OCI-LY1 (cell line): ENCODE measurements around the gene PRKCH.
A peak's percentile ranks its signal among the peaks of the same experiment; 100 is the strongest.

Source experiments
- H2AFZ ChIP-seq: fragments of 200-600 bp; sonication (generic), shearing (Covaris generic); 2 replicates; pipeline ENCODE4 v1.6.0; 2014; ENCODE audit warnings: antibody characterized with exemption, mild to moderate bottlenecking, low read length
- H3F3A ChIP-seq: fragments of 200-600 bp; sonication (generic), shearing (Covaris generic); 2 replicates; pipeline ENCODE4 v1.6.0; 2014; ENCODE audit warnings: mild to moderate bottlenecking, antibody characterized with exemption, low read length, moderate library complexity; ENCODE audit not compliant: insufficient read depth
- H3K27ac ChIP-seq: fragments of 200-600 bp; sonication (generic); 2 replicates; pipeline ENCODE4 v1.5.1; 2014; ENCODE audit warnings: low read length, mixed run types, mild to moderate bottlenecking, low read depth; ENCODE audit not compliant: poor library complexity, severe bottlenecking
- H3K27me3 ChIP-seq: fragments of 200-600 bp; sonication (generic); 2 replicates; pipeline ENCODE4 v1.6.0; 2014; ENCODE audit warnings: antibody characterized with exemption, mild to moderate bottlenecking, low read length, moderate library complexity; ENCODE audit not compliant: insufficient read depth
- H3K36me3 ChIP-seq: fragments of 200-600 bp; sonication (generic); 2 replicates; pipeline ENCODE4 v1.6.1; 2014; ENCODE audit warnings: mild to moderate bottlenecking, antibody characterized with exemption, low read length, moderate library complexity, mixed read lengths; ENCODE audit not compliant: insufficient read depth
- H3K4me1 ChIP-seq: fragments of 200-600 bp; sonication (generic); 2 replicates; pipeline ENCODE4 v1.5.1; 2014; ENCODE audit warnings: mild to moderate bottlenecking, low read length, moderate library complexity; ENCODE audit not compliant: insufficient read depth, severe bottlenecking
- H3K4me2 ChIP-seq: fragments of 200-600 bp; sonication (generic), shearing (Covaris generic); 2 replicates; pipeline ENCODE4 v1.6.1; 2014; ENCODE audit warnings: low read length
- H3K4me3 ChIP-seq: fragments of 200-600 bp; sonication (generic); 2 replicates; pipeline ENCODE4 v1.5.1; 2014; ENCODE audit warnings: low read length, low read depth, mild to moderate bottlenecking, mixed read lengths; ENCODE audit not compliant: poor library complexity, severe bottlenecking
- H3K79me2 ChIP-seq: fragments of 200-600 bp; shearing (Covaris generic); 2 replicates; pipeline ENCODE4 v1.6.1; 2016; ENCODE audit warnings: mixed run types, low read length, mixed read lengths; ENCODE audit not compliant: insufficient read depth
- H3K9ac ChIP-seq: fragments of 200-600 bp; sonication (generic), shearing (Covaris generic); 2 replicates; pipeline ENCODE4 v1.6.1; 2014; ENCODE audit warnings: mild to moderate bottlenecking, low read length, mixed read lengths
- H3K9me2 ChIP-seq: fragments of 200-600 bp; sonication (generic), shearing (Covaris generic); 2 replicates; pipeline ENCODE4 v1.6.1; 2014; ENCODE audit warnings: low read depth, mild to moderate bottlenecking, low read length, mixed read lengths
- H3K9me3 ChIP-seq: fragments of 200-600 bp; shearing (Covaris generic); 2 replicates; pipeline ENCODE4 v1.6.1; 2014; ENCODE audit warnings: low read length, mixed read lengths
- H4K20me1 ChIP-seq: fragments of 200-600 bp; sonication (generic), shearing (Covaris generic); 2 replicates; pipeline ENCODE4 v1.6.0; 2016; ENCODE audit warnings: mild to moderate bottlenecking, low read length; ENCODE audit not compliant: insufficient read depth
- CTCF ChIP-seq: fragments of 200-600 bp; sonication (generic), shearing (Covaris generic); IDR thresholded peaks from 2 replicates; pipeline ENCODE4 v1.5.1; 2017; ENCODE audit warnings: mild to moderate bottlenecking, antibody characterized with exemption, low read length, moderate library complexity, mixed read lengths
- EZH2 ChIP-seq: fragments of 200-600 bp; sonication (generic), shearing (Covaris generic); IDR thresholded peaks from 2 replicates; pipeline ENCODE4 v1.8.0; 2017; ENCODE audit warnings: borderline replicate concordance, mixed run types, mild to moderate bottlenecking, antibody characterized with exemption, low read length, moderate library complexity, mixed read lengths

Gene PRKCH

GRCh38 chr14:61443481-61443880 is 122.1 kb downstream of the PRKCH start:
- H3K4me2 ChIP-seq = no peak overlapping the region
- H3K27ac ChIP-seq = no peak overlapping the region

DNA sequence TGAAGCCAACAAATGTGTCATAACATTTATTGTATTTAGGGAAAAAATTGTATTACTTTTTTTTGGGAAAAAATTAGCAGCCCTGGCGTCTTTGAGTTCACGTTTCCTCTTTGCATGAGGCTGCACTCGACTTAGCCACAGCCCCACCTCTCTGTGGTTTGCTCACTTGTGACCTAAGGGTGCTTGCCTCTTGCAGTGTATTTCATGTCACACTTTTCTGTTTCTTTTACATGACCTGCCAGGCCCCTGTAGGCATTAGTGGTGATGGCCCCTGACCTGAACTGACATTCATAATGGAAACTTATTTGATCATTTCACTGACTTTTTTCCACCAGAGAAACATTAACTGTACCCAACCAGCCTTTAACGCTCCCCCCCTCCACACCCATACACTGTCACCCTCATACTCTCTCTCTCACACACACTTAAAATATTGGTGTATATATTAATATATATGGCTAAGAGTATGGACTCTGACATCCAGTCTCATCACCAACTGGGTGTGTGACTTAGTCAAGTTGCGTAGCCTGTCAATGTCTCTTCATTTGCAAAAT is 122.9 kb downstream of the PRKCH start:
- no peak overlapping the region for H3K4me2 ChIP-seq
- H2AFZ ChIP-seq = 0 out of 2 replicates have a peak overlapping the region, but pooled peaks have one; percentile 18
- H3K27me3 ChIP-seq = no peaks in the 10 kb centered on the region
- peaks cover 16% of the 10 kb centered on the region for H3K4me1 ChIP-seq
- no peak overlapping the region for H3K27ac ChIP-seq
- H4K20me1 ChIP-seq = no peaks in the 10 kb centered on the region
- TF ChIP-seq CTCF (no peak), EZH2 (no peak)
- no peaks in the 10 kb centered on the region for H3K36me3 ChIP-seq
- no peak overlapping the region for H3K9ac ChIP-seq
- no peaks in the 10 kb centered on the region for H3K9me3 ChIP-seq
- H3K79me2 ChIP-seq = no peaks in the 10 kb centered on the region
- no peaks in the 10 kb centered on the region for H3F3A ChIP-seq
- no peaks in the 10 kb centered on the region for H3K9me2 ChIP-seq
- H3K4me3 ChIP-seq = no peak overlapping the region

More at GRCh38 chr14:61443481-61443880, 122.1 kb downstream of the PRKCH start:
- Histone ChIP-seq H3K36me3 (no peaks in the 10 kb centered on the region), H3F3A (no peaks in the 10 kb centered on the region), H4K20me1 (no peaks in the 10 kb centered on the region), H2AFZ (no peak overlapping the region), H3K4me3 (no peak overlapping the region), H3K79me2 (no peaks in the 10 kb centered on the region), H3K27me3 (no peaks in the 10 kb centered on the region), H3K4me1 (peaks cover 16% of the 10 kb centered on the region), H3K9ac (no peak overlapping the region), H3K9me2 (no peaks in the 10 kb centered on the region), H3K9me3 (no peaks in the 10 kb centered on the region)
- TF ChIP-seq CTCF (no peak), EZH2 (no peak)

DNA sequence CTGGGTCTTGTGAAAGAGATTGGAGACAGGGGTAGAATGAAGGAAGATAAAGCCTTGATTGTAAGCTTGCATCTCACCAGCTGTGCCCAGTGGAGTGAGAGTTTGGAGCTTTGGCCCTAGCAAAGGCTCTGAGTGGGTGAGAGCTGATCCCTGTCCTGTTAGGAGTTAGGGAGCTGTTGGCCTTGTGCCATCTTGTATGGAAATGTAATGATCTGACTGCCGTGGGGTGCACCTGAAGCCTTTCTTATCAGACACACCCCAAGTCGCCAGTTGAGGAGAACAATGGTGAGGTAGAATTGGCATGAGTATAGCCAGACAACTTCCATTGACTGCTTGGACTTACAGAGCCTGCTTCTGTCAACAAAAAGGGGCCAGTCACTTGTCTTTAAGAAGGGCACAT is 130.1 kb downstream of the PRKCH start:
- Histone ChIP-seq H3K27me3 (no peaks in the 10 kb centered on the region), H3K9ac (no peak overlapping the region)
- TF ChIP-seq CTCF (no peak), EZH2 (no peak)

More for the DNA sequence above, 130.1 kb downstream of the PRKCH start:
- Histone ChIP-seq H3K36me3 (no peaks in the 10 kb centered on the region), H2AFZ (no peak overlapping the region), H3K4me2 (no peak overlapping the region), H3K9me3 (no peaks in the 10 kb centered on the region), H3K27ac (no peak overlapping the region), H3K79me2 (no peaks in the 10 kb centered on the region), H3K4me3 (no peak overlapping the region), H3K9me2 (no peaks in the 10 kb centered on the region), H3K4me1 (no peaks in the 10 kb centered on the region), H3F3A (no peaks in the 10 kb centered on the region), H4K20me1 (no peaks in the 10 kb centered on the region)
